Sciatic nerve (tissue), 2 donors: ENCODE measurements around the gene DRC7. TPM values are rescaled to one million over a fixed set of nuclear protein-coding genes. Genes with fewer than 3 reads are reported as not detected.
"Not testable (repeated sequence)": the region's sequence is repeated elsewhere in the genome, so short reads cannot be mapped to it uniquely, and the experiment has no call there.

ENCODE experiments used
- ATAC-seq: fragments of 200-7000 bp; cut with Tn5 transposase; one replicate; pipeline ENCODE4 v1.9.1; 2020; ENCODE audit warnings: mild to moderate bottlenecking, moderate library complexity
- DNase-seq: peaks from one replicate; pipeline ENCODE4 v3.0.0-alpha.2; 2020; ENCODE audit warnings: low spot score
- intact Hi-C: fragments of 100-400 bp; cut with DNase I; formaldehyde crosslinking; loops from one replicate; pipeline ENCODE4 v1.14.2; 2022
- total RNA-seq: library from RNA; stranded (reverse); fragmentation: NEBNext Ultra II Directional; extraction: Animal tissue kit (Norgen Biotek cat#: 25700); gene quantifications from one replicate; pipeline ENCODE4 v1.2.1, GENCODE V29; 2021
- donor health status: DM: no; HTN: no; CAD: no.
- donor health status: DM: no; HTN: no; CAD: no.

Gene DRC7
- total RNA-seq, 1 donor from 2014 or later, result not detected

DNA sequence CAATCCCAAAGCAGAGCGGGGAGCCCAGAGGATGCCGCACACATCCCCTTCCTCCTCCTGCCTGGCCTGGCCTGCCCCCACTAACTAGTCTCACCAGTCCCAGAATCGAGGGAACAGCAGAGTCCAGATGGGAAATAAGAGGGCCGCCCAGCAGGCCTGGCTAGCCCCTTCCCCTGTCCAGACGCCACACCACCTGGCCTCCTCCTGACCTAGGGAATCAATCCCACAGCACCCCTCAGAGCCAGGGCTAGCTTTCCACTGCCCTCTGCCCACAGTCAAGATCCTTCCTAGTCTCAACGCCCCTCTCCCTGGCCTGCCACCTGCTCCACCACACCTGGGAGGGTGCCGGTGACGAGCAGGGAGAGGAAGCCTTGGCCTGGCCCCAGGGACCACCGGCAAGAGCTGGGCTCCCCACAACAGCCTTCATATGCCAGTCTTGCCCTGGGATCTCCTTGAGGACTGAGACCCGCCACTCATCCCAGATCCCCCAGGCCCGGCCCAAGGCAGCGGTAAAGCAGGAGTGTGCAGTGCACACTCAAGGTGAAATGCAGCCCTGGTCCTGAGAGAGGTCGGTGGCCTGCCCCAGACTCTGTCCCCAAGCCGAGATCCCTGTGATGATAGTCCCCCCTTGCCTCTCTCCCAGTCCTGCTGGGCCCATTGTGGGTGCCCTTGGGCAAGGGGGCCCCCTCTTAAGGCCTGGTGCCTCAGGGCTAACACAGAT is 68.8 kb downstream of the DRC7 start:
- intact Hi-C loops, result no loop called here
- no peak for DNase-seq
- no peak for ATAC-seq

DNA sequence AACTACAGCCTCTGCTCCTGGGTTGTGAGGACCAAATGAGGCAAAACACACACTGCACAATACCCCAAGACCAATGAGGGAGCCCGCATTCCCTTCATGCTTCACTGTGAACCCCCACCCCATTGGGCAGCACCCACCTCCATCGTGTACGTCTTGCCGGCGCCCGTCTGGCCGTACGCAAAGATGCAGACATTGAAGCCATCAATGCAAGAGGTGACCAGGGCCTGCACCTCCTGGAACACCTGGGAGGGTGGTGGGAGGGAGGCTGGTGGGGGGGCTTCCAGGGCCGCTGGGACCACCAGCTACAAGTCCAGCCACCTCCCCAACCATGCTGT is 69.4 kb downstream of the DRC7 start:
- DNase-seq (no peak), ATAC-seq (no peak)
- intact Hi-C loops, result no loop called here

DNA sequence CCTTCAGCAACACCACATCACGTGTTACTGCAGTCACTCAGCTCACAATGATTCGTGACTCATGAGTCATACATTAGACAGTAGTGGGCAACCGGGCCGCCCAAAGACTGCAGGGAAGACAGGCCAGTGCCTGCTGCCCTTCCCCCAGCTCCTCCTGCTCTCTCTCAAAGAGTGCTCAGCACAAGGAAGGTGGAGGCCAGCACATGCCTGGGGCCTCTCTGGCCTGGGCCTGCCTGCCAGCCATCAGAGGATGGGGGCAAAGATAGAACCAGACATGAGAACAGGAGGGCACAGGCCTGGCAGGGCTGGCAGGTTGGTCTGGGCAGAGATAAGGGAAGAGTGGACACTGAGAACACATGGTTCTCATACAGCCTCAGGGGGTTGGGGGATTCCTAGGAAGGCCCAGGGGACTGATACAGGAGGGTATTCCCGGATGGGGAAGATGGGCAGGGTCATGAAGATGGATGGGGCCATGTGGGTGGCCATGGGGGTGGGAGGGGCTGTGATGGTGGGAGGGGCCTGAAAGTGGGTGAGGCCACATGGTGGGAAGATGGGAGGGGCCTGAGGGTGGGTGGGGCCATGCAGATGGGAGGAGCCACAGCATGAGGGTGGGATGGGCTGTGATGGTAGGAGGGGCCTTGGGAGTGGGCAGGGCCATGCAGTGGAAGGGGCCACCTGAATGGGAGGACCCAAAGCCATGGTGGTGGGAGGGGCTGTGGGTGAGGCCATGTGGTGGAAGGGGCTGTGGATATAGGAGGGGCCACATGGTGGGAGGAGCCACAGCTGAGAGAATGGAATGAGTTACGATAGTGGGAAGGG is 69.9 kb downstream of the DRC7 start:
- DNase-seq (no peak), ATAC-seq (peak; percentile 25)
- intact Hi-C loops, result no loop called here

DNA sequence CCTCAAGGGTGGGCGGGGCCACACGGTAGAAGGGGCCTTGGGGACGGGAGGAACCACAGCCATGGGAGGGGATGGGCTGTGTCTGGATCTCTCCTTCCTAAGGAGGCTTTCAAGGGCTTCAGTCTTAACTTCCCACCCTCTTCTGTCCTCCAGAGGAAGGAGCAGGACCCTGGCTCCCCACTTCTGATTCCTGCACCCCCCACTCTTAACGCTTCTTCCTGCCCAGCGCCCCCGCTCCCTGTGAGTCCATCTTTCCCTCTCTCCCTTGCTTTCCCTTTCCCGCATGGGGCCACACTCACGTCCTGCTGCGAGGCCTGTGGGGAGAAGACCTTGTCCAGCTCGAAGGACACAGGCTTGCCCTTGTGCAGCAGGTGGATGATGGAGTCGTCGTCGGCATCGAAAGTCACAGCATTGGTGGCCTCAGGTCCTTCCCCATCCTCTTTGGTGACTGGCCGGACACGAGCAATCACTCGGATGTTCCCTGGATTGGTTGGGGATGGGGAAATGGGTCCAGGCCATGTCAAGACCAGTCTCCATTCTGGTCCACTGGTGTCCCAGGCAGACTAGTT is 70.6 kb downstream of the DRC7 start:
- no peak for ATAC-seq
- DNase-seq, result no peak
- intact Hi-C loops, result no loop called here

DNA sequence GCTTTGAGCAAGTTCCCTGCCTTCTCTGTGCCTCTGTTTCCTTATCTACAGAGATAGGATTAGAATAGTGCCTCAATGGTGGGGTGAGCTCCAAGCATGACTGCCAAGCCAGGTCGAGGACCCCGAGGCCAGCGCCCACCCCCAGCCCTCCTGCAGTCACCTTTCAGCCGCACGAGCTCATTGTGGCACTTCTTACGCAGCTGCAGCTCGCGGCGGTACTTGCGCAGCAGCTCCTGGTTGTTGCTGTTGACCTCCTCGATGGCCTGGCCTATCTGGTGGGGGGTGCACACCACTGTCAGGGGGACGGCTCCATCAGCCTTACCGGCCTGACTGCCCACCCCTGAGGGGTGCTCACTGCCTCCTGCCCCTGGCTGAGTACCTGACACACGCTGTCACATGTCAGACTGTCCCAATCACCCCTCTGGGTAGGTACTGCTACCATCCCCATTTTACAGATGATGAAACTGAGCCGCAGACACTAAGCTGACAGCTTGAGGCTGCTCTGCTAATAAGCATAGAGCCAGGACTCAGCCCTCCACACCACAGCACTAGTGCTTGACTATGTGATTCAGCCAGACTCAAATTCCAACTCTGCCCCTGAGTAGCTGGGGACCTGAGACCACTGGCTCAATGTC is 72.2 kb downstream of the DRC7 start:
- intact Hi-C loops, result no loop called here
- ATAC-seq (no peak), DNase-seq (no peak)

DNA sequence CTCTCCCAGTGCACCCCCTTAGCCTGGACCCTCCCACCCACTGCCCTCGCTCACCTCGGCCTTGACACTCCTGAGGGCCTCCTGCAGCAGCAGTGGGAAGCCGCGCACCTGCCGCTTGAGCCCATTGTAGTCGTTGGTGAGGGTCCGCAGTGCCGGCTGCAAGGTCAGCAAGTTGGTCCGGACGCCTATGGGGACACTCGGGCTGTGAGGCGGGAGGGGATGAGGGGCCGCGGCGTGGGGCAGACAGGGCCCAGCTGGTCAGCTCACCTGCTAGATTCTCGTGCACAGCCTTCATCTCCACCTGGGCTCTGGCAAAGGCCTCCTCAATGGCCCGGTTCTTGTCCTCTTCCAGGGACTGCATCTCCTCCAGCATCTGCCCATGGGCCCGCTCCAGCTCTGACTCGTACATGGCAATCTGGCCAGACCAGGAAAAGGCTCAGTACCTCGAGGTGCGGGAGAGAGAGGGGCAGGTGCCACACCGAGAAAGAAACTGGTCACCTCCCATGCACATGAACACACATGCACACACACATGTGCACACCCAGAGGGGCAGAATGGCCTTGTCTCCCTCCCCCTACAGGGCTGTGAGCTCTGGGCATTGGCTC is 75.0 kb downstream of the DRC7 start:
- no peak for DNase-seq
- intact Hi-C loops, result no loop called here

DNA sequence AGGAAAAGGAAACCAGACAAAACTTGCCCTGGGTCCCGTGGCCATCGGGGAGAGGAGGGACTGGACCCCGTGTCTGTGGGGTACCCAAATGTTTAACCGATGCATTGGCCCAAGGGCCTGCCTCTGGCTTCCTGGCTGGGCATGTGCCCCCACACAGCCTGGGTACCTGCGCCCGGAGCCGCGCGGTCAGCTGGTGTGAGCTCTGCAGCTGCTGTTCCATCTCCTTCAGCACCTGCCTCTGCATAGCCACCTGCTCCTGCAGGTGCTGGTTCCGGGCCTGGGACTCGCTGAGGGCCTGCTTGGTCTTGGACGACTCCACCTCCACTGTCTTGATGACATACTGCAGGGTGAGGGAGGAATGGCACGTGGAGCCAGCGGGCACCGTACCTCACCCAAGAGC is 75.8 kb downstream of the DRC7 start:
- DNase-seq, result no peak
- intact Hi-C loops, result no loop called here
- no peak for ATAC-seq

More for the DNA sequence above, 75.0 kb downstream of the DRC7 start:
- ATAC-seq, result no peak

DNA sequence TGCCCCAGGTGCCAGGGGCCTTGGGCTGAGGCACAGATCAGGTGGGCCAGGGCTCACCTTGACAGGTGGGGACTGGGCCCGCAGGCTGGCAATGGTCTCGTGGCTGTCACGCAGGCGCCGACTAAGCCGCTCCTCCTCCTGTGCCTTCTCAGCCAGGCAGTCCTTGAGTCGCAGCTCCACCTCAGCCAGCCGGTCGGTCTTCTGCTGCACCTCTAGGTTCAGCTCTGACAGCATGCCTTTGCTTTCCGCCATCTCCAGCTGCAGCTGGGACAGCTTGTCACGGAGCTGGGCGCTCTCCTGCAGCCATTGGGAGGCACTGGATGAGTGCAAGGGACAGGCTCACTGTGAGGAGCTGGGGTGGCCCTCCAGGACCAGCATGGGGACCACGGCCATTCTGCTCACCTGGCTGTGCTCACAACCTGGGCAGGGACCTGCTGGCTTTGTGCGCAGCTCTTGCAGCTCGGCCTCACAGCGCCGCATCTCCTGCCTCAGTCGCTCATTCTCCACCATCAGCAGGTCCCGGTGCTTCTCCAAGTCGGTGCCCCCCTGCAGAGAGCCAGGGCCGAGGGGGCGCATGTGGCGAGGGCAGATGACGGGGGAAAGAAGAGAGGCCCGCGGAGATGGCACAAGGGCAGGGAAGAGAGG is 76.7 kb downstream of the DRC7 start:
- intact Hi-C loops, result no loop called here
- no peak for DNase-seq
- ATAC-seq, result no peak

DNA sequence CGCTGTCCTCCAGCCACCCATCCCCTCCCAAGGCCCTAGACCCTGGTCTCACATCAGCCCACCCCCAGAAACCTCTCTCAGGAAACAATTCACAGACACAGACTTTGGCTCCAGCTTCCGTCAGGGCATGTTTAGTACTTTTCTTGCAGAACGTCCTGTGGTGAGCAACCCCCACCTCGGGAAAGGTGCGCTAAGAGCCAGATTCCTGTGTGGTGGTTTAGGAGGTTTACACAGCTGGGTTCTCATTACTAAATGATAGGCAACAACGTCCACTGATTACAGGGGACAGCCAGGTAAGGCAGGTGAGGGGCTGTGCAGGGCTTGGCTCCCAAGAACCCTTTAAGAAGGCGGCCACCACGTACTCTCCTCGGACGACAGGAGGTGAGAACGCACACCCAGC is 78.4 kb downstream of the DRC7 start:
- DNase-seq, result no peak
- ATAC-seq, result no peak
- intact Hi-C loops, result no loop called here

DNA sequence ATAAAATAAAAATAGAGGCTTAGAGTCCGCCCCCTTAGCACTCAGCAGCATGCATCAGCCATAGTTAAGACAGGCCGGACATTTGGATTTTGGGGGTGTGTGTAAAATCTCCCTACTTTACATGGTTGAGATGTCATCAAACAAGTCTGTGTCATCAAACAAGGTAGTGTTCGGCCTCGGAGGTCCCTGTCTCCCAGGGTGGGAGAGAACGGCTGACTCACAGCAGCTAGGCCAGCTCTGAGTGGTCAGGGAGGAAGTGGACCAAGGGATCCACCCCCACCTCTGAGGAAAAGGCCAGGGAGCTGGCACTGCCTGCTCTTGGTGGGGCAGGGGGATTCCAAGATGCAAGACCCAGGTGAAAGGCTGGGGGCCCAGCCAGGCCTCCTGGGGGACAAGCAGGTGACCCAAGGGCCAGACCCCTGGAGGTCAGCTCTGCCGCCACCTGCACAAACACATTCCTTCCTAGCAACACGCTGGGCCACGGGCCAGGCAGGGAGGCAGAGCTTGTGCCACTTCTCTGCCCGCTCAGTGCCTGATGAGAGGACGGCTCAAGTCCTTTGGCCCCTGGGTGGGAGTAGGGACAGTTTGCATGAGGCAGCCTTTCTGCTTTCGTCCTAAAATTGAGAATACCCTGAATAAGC is 79.2 kb downstream of the DRC7 start:
- ATAC-seq (no peak), DNase-seq (no peak)
- intact Hi-C loops, result no loop called here

DNA sequence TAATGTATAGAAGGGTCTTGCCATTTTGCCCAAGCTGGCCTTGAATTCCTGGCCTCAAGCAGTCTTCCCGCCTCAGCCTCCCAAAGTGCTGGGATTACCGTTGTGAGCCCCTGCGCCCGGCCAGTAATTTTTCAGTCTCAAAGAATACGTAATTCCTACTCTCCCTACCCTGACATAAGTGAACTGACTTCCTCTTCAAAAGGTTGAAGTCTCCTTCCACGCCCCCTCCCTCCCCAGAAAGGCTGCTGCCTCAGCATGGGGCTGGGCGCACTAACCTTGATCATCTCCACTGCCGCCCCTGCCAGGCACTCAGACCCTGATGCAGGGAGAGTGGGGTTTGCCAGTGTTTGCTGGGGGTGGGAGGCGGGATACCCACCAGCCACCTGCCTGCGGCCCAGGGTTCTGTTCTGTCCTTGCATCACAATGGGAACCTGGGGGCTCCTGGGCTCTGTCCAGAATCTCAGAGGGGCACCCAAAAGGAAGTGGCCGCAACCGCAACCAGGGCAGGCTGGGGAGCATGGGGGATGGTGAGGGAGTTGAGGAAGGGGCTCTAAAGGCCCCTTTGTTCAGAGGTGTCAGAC is 80.2 kb downstream of the DRC7 start:
- DNase-seq (no peak), ATAC-seq (no peak)
- intact Hi-C loops, result no loop called here

DNA sequence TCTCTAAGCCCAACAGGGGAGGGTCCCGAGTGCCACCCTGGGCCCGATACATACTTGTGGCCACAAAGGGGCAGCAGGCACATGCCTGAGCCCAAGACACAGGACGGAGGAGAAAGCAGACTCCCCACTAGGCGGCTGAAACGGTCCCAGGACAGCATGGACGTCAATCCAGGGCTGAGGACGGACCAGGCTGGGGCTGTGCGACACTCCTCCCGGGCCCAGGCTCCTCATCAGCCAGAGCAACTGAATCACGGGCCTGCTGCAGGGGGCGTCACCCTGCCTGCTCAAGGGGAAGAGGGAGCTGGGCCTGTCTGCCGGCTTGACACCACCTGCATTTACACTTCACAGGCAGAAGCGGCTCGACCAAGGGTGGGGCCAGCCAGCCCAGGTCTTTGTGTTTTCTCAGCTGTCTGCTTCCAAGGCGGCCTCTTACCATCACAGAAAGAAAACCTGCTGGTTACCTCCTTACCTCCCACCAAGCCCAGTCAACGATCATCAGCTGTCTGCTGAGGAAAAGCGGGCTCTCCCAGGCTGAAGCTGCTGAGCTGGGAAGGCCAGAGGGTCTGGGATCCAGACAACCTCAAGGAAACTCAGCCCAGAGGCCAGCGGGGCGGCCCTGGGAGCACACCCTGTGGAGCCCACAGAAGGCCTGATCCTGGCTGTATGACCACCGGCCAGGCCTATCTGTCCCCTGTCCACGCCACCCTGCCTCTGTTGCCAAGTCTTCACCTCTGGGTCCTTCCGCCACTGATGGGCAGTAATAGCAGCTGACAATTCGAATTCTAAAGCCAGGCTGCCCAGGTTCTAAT is 81.3 kb downstream of the DRC7 start:
- peak; percentile 75 for ATAC-seq
- intact Hi-C loops, result no loop called here
- no peak for DNase-seq

DNA sequence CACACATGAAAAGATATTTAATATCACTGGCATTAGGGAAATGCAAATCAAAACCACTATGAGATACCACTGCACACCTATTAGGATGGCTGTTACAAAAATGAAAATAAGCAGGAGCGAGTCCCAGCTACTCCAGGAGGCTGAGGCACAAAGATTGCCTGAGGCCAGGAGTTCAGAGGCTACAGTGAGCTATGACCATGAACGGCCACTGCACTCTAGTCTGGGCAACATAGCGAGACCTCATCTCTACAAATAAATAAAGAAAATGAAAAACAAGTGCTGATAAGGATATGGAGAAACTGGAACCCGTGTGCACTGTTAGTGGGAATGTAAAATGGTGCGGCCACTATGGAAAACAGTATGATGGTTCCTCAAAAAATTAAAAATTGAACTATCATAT is 84.1 kb downstream of the DRC7 start:
- no peak for DNase-seq
- ATAC-seq, result no peak
- intact Hi-C loops, result no loop called here

DNA sequence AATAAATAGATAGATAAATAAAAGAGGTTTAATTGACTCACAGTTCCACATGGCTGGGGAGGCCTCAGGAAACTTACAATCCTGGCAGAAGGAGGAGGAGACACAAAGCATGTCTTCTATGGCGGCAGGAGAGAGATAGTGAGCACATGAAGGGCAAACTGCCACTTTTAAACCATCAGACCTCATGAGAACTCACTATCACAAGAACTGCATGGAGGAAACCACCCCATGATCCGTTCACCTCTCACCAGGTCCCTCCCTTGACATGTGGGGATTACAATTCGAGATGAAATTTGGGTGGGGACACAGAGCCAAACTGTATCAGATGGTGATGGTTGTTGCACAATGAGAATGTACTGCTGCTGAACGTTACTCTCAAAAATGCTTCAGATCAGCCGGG is 85.2 kb downstream of the DRC7 start:
- ATAC-seq, intact Hi-C loops, DNase-seq: not testable (repeated sequence)

DNA sequence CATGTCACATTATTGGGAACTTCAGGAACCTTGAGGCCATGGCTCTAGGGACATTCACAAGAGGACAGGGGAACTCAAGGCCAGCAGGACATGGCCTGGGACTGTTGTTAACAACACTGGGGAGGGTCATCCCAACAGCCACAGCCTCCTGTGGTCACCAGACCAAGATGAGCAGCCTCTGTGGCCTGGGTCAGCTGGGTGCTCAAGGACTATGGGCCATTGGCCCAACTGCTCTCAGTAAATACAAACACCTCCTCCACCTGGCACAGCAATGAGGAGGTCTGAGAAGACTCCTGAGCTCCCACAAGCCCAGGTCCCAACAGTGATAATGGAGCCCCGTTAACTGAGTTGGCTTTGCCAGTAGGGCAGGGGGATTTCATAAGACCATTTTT is 86.7 kb downstream of the DRC7 start:
- intact Hi-C loops, result no loop called here
- DNase-seq (no peak), ATAC-seq (no peak)
